Activated naive CD8-positive, alpha-beta T cell treated with anti-CD3 and anti-CD28 coated beads for 36 hours (primary cell): Measurements from ENCODE around the gene P2RY14. TPM values are rescaled to one million over a fixed set of nuclear protein-coding genes. Genes with fewer than 3 reads are reported as not detected.
A peak's percentile ranks its signal among the peaks of the same experiment; 100 is the strongest.

ENCODE experiments used
- DNase-seq: peaks from one replicate; pipeline ENCODE4 v3.0.0; 2021
- H3K27ac Mint-ChIP-seq: one replicate; pipeline ENCODE4 v1.8.0; 2022; ENCODE audit warnings: mild to moderate bottlenecking, moderate library complexity, mixed read lengths
- H3K27me3 Mint-ChIP-seq: one replicate; pipeline ENCODE4 v1.8.0; 2022; ENCODE audit warnings: mild to moderate bottlenecking, mixed read lengths
- H3K36me3 Mint-ChIP-seq: one replicate; pipeline ENCODE4 v1.8.0; 2021; ENCODE audit warnings: mild to moderate bottlenecking, mixed read lengths
- H3K4me1 Mint-ChIP-seq: one replicate; pipeline ENCODE4 v1.8.0; 2021; ENCODE audit warnings: mixed read lengths
- H3K4me3 Mint-ChIP-seq: one replicate; pipeline ENCODE4 v1.8.0; 2022; ENCODE audit warnings: mild to moderate bottlenecking, moderate library complexity, mixed read lengths
- H3K9me3 Mint-ChIP-seq: one replicate; pipeline ENCODE4 v1.8.0; 2022; ENCODE audit warnings: mixed read lengths
- total RNA-seq, 2 experiments: library from RNA; stranded (reverse); gene quantifications; one replicate each; pipeline ENCODE4 v1.2.3, GENCODE V29; 2021

Gene P2RY14
- total RNA-seq, 2 experiments from 2014 or later: 1.5 to 2.5 TPM

DNA sequence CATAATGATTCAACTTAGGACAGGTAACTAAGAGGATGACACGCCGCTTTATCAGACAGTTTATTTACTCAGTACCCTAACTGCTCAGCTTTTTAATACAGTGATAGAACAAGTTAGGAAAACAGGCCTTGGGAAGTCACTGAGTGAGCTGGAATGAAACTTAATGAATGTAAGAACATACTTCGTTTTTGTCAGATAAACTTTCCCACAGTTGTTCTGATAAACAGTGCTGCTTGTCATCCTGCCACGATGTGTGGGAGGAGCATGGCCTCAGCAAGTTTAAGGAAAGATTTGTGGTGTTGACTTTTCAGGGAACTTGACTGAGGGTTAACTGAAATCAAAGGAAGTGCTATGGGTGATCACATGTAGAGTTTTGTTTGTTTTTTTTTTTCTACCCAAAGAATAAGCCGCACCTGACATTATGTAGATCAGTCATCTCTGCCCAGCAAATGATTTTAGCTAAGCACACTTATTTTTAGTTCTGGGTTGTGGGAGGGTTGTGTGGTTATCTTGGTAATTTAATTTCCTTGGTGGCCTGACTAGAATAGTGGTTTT lies 5.6 kb upstream of the P2RY14 start:
- no peaks in the 10 kb centered on the region for H3K27me3 Mint-ChIP-seq
- H3K4me3 Mint-ChIP-seq: no peak overlapping the region
- DNase-seq: peak; percentile 32
- no peaks in the 10 kb centered on the region for H3K9me3 Mint-ChIP-seq
- peak overlapping the region; percentile 60 for H3K27ac Mint-ChIP-seq
- H3K36me3 Mint-ChIP-seq: no peaks in the 10 kb centered on the region
- H3K4me1 Mint-ChIP-seq: peaks cover 32% of the 10 kb centered on the region

- Mint-ChIP-seq H3K4me3 (no peak overlapping the region), H3K4me1 (peaks cover 38% of the 10 kb centered on the region), H3K27me3 (no peaks in the 10 kb centered on the region), H3K9me3 (no peaks in the 10 kb centered on the region), H3K36me3 (no peaks in the 10 kb centered on the region), H3K27ac (no peak overlapping the region)
- DNase-seq: no peak
Measured at GRCh38 chr3:151283387-151283786, 5.0 kb upstream of the P2RY14 start.

DNA sequence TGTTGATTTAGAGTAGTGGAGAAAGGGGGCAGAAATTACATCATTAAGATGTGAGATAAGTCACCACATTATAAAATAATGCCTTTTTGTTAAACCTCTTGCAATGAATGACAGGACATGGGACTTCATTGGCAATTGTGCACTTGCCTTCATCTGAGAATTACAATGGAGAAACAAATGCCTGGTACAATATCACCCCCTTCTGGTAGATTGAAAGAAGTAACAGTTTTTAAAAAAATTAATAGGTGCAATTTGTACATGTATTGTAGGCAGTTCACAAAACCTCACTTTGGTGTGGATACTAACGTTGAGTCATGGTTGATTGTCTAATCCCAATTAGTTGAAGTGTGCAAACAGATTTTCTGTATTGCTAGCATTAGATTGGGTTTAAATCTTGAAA lies 4.6 kb upstream of the P2RY14 start:
- Mint-ChIP-seq H3K9me3 (no peaks in the 10 kb centered on the region), H3K27me3 (no peaks in the 10 kb centered on the region), H3K36me3 (no peaks in the 10 kb centered on the region), H3K4me1 (peaks cover 42% of the 10 kb centered on the region), H3K4me3 (no peak overlapping the region), H3K27ac (no peak overlapping the region)
- no peak for DNase-seq

DNA sequence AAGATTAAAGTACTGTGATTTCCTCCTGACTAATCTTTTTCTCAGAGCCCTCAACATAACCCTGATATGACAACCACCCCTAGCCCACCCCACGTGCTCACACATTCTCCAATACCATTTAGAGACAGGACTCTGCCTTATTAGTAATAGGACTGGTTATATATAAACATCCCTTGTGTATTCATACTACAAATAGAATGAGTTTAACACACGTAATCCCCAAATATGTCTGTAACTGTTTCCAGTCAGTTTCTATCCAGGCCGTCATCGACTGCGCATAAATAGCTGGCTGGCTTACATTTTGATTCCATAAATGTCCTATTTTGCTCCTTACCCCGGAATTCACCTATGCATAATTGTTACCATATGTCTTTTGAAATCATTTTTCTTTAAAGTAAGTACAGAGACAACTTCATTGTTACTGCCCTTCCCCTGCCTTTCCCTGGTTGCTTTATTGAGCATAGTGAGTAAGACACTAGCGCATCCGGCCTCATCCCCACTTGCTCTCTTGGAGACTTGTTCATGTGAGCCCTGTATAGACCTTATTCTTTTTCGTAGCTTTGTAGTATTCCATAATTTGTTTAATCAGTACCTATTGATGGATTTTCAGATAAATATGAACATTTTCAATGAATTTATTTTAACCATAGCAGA lies 3.5 kb upstream of the P2RY14 start:
- Mint-ChIP-seq H3K9me3 (no peaks in the 10 kb centered on the region), H3K27ac (no peak overlapping the region), H3K4me3 (no peak overlapping the region), H3K27me3 (no peaks in the 10 kb centered on the region), H3K36me3 (no peaks in the 10 kb centered on the region), H3K4me1 (peaks cover 46% of the 10 kb centered on the region)
- DNase-seq: no peak

DNA sequence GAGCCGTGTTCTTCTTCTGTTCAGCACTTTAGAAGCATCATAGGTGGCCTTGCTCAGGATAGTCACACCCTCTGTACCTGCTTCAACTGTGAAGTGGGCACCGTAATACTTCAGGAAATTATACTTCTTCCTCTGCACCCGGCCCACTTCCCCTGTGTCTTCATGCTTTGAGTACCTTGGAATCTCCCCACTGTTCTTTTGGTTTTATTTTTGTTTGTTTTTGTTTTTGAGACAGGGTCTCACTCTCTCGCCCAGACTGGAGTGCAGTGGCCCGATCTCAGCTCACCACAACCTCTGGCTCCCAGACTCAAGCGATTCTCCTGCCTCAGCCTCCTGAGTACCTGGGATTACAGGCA lies 1.7 kb downstream of the P2RY14 start:
- Mint-ChIP-seq H3K36me3 (peaks cover 7% of the 10 kb centered on the region), H3K4me1 (peaks cover 51% of the 10 kb centered on the region), H3K27ac (peak overlapping the region; percentile 91), H3K4me3 (peak overlapping the region; percentile 79), H3K27me3 (no peaks in the 10 kb centered on the region), H3K9me3 (no peaks in the 10 kb centered on the region)
- DNase-seq: peak; percentile 27

DNA sequence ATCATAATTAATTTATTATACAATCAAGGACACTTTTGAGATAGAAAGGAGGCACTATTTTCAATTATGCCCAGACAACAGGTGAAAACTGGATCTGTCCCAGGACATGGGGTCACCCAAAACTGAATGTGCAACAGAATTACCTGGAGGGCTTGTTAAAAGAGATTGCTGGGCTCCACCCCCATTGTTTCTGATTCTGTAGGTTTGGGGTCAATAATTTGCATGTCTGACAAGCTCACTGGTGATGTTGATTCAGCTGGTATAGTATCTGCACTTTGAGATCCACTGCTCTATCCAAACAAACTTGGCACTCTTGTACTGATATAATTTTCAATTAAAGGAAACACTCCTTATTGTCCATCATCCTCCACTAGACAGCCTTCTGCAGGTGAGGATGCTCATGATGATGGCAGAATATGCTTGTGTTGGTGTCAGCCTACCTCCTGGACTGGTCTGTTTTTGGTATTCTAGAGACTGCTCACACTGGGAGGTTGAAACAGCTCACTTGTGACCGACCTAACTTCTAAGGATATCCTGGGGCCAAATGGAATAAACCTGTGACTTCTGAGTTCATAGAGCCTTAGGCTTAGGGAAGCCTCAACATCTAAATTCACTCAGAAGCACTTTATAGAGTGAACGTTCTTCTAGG lies 2.2 kb downstream of the P2RY14 start:
- H3K27me3 Mint-ChIP-seq: no peaks in the 10 kb centered on the region
- peaks cover 7% of the 10 kb centered on the region for H3K36me3 Mint-ChIP-seq
- peak overlapping the region; percentile 91 for H3K27ac Mint-ChIP-seq
- H3K4me1 Mint-ChIP-seq: peaks cover 54% of the 10 kb centered on the region
- H3K9me3 Mint-ChIP-seq: no peaks in the 10 kb centered on the region
- peak overlapping the region; percentile 79 for H3K4me3 Mint-ChIP-seq
- DNase-seq: no peak

- no peaks in the 10 kb centered on the region for H3K9me3 Mint-ChIP-seq
- H3K27ac Mint-ChIP-seq: no peak overlapping the region
- H3K4me1 Mint-ChIP-seq: peaks cover 54% of the 10 kb centered on the region
- no peak overlapping the region for H3K4me3 Mint-ChIP-seq
- no peak for DNase-seq
- no peaks in the 10 kb centered on the region for H3K27me3 Mint-ChIP-seq
- peaks cover 7% of the 10 kb centered on the region for H3K36me3 Mint-ChIP-seq
Measured at GRCh38 chr3:151275091-151275490, 3.3 kb downstream of the P2RY14 start.

GRCh38 chr3:151269631-151270030 lies 8.7 kb downstream of the P2RY14 start:
- Mint-ChIP-seq H3K36me3 (peaks cover 10% of the 10 kb centered on the region), H3K27ac (no peak overlapping the region), H3K4me3 (no peak overlapping the region), H3K4me1 (peaks cover 36% of the 10 kb centered on the region), H3K9me3 (peaks cover 5% of the 10 kb centered on the region), H3K27me3 (no peaks in the 10 kb centered on the region)
- no peak for DNase-seq

GRCh38 chr3:151268267-151269235 lies 9.8 kb downstream of the P2RY14 start:
- H3K4me1 Mint-ChIP-seq: peaks cover 32% of the 10 kb centered on the region
- peak; percentile 65 for DNase-seq
- H3K4me3 Mint-ChIP-seq: peak overlapping the region; percentile 47
- H3K27ac Mint-ChIP-seq: peak overlapping the region; percentile 88
- no peaks in the 10 kb centered on the region for H3K27me3 Mint-ChIP-seq
- peaks cover 10% of the 10 kb centered on the region for H3K36me3 Mint-ChIP-seq
- peaks cover 5% of the 10 kb centered on the region for H3K9me3 Mint-ChIP-seq

DNA sequence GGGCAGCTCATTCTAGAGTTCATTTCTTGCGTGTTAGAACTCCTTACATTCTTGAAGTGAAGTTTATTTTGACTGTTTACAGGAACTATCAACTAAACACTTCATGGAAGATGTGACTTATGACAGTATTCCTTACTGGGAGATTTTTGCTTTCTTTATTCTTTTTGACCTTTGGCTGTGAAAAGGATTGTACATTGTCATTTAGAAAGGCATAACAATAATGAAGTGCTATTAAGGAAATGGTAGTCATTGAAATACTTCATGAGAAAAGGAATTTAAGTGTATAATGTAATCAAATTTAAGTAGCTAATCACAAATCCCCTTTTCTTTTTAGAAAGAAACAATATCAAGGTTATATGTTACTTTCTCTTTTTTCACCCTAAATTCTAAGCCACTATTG lies 11.3 kb downstream of the P2RY14 start:
- no peak for DNase-seq
- H3K27me3 Mint-ChIP-seq: no peaks in the 10 kb centered on the region
- H3K4me3 Mint-ChIP-seq: no peak overlapping the region
- H3K27ac Mint-ChIP-seq: no peak overlapping the region
- H3K4me1 Mint-ChIP-seq: peaks cover 30% of the 10 kb centered on the region
- H3K36me3 Mint-ChIP-seq: peaks cover 10% of the 10 kb centered on the region
- peaks cover 5% of the 10 kb centered on the region for H3K9me3 Mint-ChIP-seq

- no peaks in the 10 kb centered on the region for H3K27me3 Mint-ChIP-seq
- peaks cover 10% of the 10 kb centered on the region for H3K36me3 Mint-ChIP-seq
- H3K27ac Mint-ChIP-seq: no peak overlapping the region
- H3K4me1 Mint-ChIP-seq: peaks cover 27% of the 10 kb centered on the region
- no peak overlapping the region for H3K4me3 Mint-ChIP-seq
- no peak for DNase-seq
- H3K9me3 Mint-ChIP-seq: peaks cover 5% of the 10 kb centered on the region
Measured at GRCh38 chr3:151265866-151266265, 12.5 kb downstream of the P2RY14 start.

DNA sequence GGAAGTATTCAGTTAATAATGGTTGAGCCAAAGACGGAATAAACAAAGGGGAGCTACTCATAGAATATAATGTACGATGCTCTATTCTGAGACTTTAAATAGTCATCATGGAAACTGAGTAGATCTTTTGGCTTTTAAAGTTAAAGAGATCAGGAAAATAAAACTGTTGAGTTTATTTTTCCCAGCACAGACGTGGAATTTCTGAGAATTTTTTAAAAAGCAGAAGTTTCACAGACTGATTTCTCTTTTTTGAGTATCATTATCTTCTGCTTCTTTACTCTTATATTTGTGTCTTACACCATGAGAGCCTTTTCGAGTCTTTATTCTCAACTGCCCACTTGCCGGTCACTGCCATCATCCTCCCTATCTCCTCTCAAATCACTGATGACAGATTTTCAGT lies 13.2 kb downstream of the P2RY14 start:
- no peak for DNase-seq
- peaks cover 5% of the 10 kb centered on the region for H3K9me3 Mint-ChIP-seq
- H3K27ac Mint-ChIP-seq: no peak overlapping the region
- H3K4me3 Mint-ChIP-seq: no peak overlapping the region
- H3K27me3 Mint-ChIP-seq: no peaks in the 10 kb centered on the region
- peaks cover 10% of the 10 kb centered on the region for H3K36me3 Mint-ChIP-seq
- peaks cover 24% of the 10 kb centered on the region for H3K4me1 Mint-ChIP-seq

GRCh38 chr3:151264605-151265004 lies 13.7 kb downstream of the P2RY14 start:
- no peak overlapping the region for H3K4me3 Mint-ChIP-seq
- peaks cover 4% of the 10 kb centered on the region for H3K27me3 Mint-ChIP-seq
- H3K36me3 Mint-ChIP-seq: peaks cover 6% of the 10 kb centered on the region
- no peak for DNase-seq
- no peak overlapping the region for H3K27ac Mint-ChIP-seq
- H3K4me1 Mint-ChIP-seq: peaks cover 18% of the 10 kb centered on the region
- peaks cover 2% of the 10 kb centered on the region for H3K9me3 Mint-ChIP-seq

DNA sequence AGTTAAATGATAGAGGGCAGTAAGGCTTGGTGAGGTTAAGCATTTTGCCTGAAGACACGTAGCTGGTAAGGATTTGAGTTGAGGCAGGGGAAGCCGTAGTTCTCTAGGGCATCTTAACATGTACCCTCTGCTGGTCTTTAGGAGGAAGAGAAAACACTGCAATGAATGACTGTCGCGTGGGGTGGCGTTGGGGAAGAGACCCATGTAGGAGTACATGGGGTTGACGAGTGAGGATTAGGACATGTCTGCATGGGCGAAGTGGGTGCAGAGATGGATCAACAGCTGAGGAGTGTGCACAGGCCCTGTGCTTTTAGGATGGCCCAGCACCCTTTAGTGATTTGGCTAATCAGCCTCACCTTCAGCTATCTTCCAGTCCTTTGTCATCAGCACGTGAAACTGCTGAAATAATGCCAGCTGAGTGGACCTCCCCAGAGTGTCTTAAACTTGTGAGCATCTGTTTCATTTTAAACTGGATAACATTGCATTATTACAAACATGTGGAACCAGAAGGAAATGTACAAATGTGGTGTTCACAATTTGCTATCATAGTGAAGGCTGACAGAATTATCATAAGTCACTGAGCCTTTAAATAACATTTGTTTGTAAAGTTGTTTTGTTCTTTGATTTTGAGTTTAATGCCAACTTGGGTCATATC lies 15.3 kb downstream of the P2RY14 start:
- H3K27me3 Mint-ChIP-seq: peaks cover 4% of the 10 kb centered on the region
- H3K36me3 Mint-ChIP-seq: no peaks in the 10 kb centered on the region
- H3K4me1 Mint-ChIP-seq: peaks cover 5% of the 10 kb centered on the region
- H3K9me3 Mint-ChIP-seq: no peaks in the 10 kb centered on the region
- H3K27ac Mint-ChIP-seq: no peak overlapping the region
- no peak for DNase-seq
- no peak overlapping the region for H3K4me3 Mint-ChIP-seq

DNA sequence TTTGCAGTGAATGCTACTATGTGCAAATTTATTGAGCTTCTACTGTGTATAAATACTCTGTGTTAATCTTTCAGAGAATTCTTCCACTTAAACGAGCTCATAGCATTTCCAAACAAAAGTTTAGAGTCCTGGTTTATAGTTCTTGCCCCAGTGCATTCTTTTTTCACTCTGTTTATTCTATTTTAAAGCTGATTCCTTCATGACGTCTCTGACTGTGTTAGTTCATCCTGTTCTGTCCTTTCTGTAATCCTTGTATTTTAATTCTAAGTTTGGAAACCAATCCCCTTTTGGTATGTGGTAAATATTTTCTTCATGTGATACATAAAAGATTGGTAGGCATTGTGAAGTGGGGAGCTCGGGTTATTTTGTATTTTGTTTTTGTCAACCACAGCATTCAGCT lies 18.7 kb downstream of the P2RY14 start:
- Mint-ChIP-seq H3K9me3 (no peaks in the 10 kb centered on the region), H3K4me3 (no peak overlapping the region), H3K27me3 (peaks cover 4% of the 10 kb centered on the region), H3K36me3 (no peaks in the 10 kb centered on the region), H3K4me1 (no peaks in the 10 kb centered on the region), H3K27ac (no peak overlapping the region)
- DNase-seq: no peak
